Neural cell (in vitro differentiated cells): ENCODE data around the gene PPFIA1.

ENCODE experiments used
- EP300 ChIP-seq: fragments of 450-650 bp; conservative IDR thresholded peaks from 2 replicates; pipeline ENCODE4 v1.6.1; 2014; ENCODE audit warnings: antibody characterized with exemption, mild to moderate bottlenecking, moderate library complexity; ENCODE audit not compliant: poor library complexity, severe bottlenecking
- EZH2 ChIP-seq: fragments of 200-600, 300-800 bp; shearing (Covaris generic), sonication (generic); IDR thresholded peaks from 2 replicates; pipeline ENCODE4 v1.6.1; 2014; ENCODE audit warnings: antibody characterized with exemption, low read length, borderline replicate concordance, mild to moderate bottlenecking; ENCODE audit not compliant: insufficient read depth, poor library complexity, severe bottlenecking
- MXI1 ChIP-seq: fragments of 450-650 bp; conservative IDR thresholded peaks from 2 replicates; pipeline ENCODE4 v1.6.1; 2014; ENCODE audit warnings: antibody characterized with exemption, mild to moderate bottlenecking; ENCODE audit not compliant: poor library complexity, severe bottlenecking
- POLR2AphosphoS5 ChIP-seq: IDR thresholded peaks from 2 replicates; pipeline ENCODE4 v1.6.1; 2012
- RAD21 ChIP-seq: fragments of 450-650 bp; conservative IDR thresholded peaks from 2 replicates; pipeline ENCODE4 v1.6.1; 2014; ENCODE audit warnings: antibody characterized with exemption, mild to moderate bottlenecking, moderate library complexity
- SMC3 ChIP-seq: fragments of 450-650 bp; conservative IDR thresholded peaks from 2 replicates; pipeline ENCODE4 v1.6.1; 2014; ENCODE audit warnings: antibody characterized with exemption, mild to moderate bottlenecking, moderate library complexity; ENCODE audit not compliant: poor library complexity
- TAF1 ChIP-seq: IDR thresholded peaks from 2 replicates; pipeline ENCODE4 v1.6.1; 2012; ENCODE audit warnings: low read depth
- TF ChIP-seq, protein P1 (sequence below): fragments of 450-650 bp; IDR thresholded peaks from 2 replicates; pipeline ENCODE4 v1.5.1; 2014; ENCODE audit warnings: antibody characterized with exemption, mild to moderate bottlenecking, moderate library complexity; ENCODE audit not compliant: poor library complexity, severe bottlenecking
- TF ChIP-seq, protein P2 (sequence below): IDR thresholded peaks from 2 replicates; pipeline ENCODE4 v1.6.1; 2012; ENCODE audit warnings: borderline replicate concordance

DNA sequence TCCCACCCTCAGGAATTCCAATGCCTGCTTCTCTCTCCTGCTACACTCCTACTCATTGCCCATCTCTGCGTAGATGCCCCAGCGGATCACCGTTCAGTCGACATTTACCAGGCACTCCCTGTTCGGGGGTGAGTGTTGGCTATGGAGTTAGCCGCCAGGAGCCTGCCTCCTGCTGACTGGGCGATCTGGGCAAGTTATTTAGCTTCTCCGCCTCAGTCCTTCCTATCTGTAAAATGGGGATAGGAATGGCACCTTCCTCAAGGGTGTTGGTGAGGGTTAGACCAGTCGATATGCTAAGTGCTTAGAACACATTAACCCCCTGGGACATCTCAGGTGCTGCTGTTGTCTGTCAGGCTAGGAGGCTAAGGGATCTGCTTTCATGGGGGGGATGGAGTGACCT, 36.5 kb upstream of the PPFIA1 start:
- TF ChIP-seq, protein P1, sequence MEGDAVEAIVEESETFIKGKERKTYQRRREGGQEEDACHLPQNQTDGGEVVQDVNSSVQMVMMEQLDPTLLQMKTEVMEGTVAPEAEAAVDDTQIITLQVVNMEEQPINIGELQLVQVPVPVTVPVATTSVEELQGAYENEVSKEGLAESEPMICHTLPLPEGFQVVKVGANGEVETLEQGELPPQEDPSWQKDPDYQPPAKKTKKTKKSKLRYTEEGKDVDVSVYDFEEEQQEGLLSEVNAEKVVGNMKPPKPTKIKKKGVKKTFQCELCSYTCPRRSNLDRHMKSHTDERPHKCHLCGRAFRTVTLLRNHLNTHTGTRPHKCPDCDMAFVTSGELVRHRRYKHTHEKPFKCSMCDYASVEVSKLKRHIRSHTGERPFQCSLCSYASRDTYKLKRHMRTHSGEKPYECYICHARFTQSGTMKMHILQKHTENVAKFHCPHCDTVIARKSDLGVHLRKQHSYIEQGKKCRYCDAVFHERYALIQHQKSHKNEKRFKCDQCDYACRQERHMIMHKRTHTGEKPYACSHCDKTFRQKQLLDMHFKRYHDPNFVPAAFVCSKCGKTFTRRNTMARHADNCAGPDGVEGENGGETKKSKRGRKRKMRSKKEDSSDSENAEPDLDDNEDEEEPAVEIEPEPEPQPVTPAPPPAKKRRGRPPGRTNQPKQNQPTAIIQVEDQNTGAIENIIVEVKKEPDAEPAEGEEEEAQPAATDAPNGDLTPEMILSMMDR = no peak
- TF ChIP-seq RAD21 = no peak
- TF ChIP-seq POLR2AphosphoS5 = no peak
- no peak for TF ChIP-seq TAF1
- TF ChIP-seq, protein P2, sequence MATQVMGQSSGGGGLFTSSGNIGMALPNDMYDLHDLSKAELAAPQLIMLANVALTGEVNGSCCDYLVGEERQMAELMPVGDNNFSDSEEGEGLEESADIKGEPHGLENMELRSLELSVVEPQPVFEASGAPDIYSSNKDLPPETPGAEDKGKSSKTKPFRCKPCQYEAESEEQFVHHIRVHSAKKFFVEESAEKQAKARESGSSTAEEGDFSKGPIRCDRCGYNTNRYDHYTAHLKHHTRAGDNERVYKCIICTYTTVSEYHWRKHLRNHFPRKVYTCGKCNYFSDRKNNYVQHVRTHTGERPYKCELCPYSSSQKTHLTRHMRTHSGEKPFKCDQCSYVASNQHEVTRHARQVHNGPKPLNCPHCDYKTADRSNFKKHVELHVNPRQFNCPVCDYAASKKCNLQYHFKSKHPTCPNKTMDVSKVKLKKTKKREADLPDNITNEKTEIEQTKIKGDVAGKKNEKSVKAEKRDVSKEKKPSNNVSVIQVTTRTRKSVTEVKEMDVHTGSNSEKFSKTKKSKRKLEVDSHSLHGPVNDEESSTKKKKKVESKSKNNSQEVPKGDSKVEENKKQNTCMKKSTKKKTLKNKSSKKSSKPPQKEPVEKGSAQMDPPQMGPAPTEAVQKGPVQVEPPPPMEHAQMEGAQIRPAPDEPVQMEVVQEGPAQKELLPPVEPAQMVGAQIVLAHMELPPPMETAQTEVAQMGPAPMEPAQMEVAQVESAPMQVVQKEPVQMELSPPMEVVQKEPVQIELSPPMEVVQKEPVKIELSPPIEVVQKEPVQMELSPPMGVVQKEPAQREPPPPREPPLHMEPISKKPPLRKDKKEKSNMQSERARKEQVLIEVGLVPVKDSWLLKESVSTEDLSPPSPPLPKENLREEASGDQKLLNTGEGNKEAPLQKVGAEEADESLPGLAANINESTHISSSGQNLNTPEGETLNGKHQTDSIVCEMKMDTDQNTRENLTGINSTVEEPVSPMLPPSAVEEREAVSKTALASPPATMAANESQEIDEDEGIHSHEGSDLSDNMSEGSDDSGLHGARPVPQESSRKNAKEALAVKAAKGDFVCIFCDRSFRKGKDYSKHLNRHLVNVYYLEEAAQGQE = no peak
- no peak for TF ChIP-seq EP300
- no peak for TF ChIP-seq SMC3
- no peak for TF ChIP-seq EZH2
- TF ChIP-seq MXI1 = no peak
